IPS-NIHi7 (cell line): Measurements from ENCODE around the gene DDX46.
"Not testable (repeated sequence)": the region's sequence is repeated elsewhere in the genome, so short reads cannot be mapped to it uniquely, and the experiment has no call there.

Experiments
- DNase-seq: peaks from one replicate; pipeline ENCODE4 v3.0.0; 2012; ENCODE audit warnings: mixed read lengths; ENCODE audit errors: extremely low spot score

Gene DDX46

GRCh38 chr5:134845335-134845851 is 86.8 kb downstream of the DDX46 start:
- DNase-seq, result no peak

- DNase-seq, result peak; percentile 90
These were observed 87.5 kb downstream of the DDX46 start, which contains the start of gene C5orf24 for GRCh38 chr5:134845852-134846640. Gene C5orf24, plus strand, starts transcription at chr5:134845968. Its CDS starts 8,933 bp downstream, at chr5:134854901.

GRCh38 chr5:134846641-134846960 is 88.0 kb downstream of the DDX46 start:
- DNase-seq, result no peak

GRCh38 chr5:134849434-134849933 is 90.9 kb downstream of the DDX46 start:
- DNase-seq, result not testable (repeated sequence)

- DNase-seq, result no peak
These were observed 92.8 kb downstream of the DDX46 start for GRCh38 chr5:134851307-134851923.

- DNase-seq, result not testable (repeated sequence)
These were observed 97.9 kb downstream of the DDX46 start for GRCh38 chr5:134856465-134856864.

- no peak for DNase-seq
These were observed 98.8 kb downstream of the DDX46 start for GRCh38 chr5:134857401-134857800.

GRCh38 chr5:134864707-134865106 is 106.1 kb downstream of the DDX46 start:
- no peak for DNase-seq

GRCh38 chr5:134873494-134873893 is 114.9 kb downstream of the DDX46 start:
- DNase-seq, result no peak

GRCh38 chr5:134873987-134874830 is 115.6 kb downstream of the DDX46 start, which contains the start of gene TXNDC15:
Gene TXNDC15, plus strand, starts transcription at chr5:134874371. Its CDS starts 57 bp downstream, at chr5:134874428.
- DNase-seq, result peak; percentile 94

- no peak for DNase-seq
These were observed 116.5 kb downstream of the DDX46 start for GRCh38 chr5:134874831-134875655.

- no peak for DNase-seq
These were observed 118.6 kb downstream of the DDX46 start for GRCh38 chr5:134877159-134877558.

GRCh38 chr5:134878403-134878802 is 119.8 kb downstream of the DDX46 start:
- no peak for DNase-seq

- no peak for DNase-seq
These were observed 120.9 kb downstream of the DDX46 start for GRCh38 chr5:134879456-134879855.
